Upper lobe of right lung (tissue), 1 donor: ENCODE results near the gene OLFM3. TPM values are rescaled to one million over a fixed set of nuclear protein-coding genes. Genes with fewer than 3 reads are reported as not detected.

Experiments
- ATAC-seq: fragments of 200-7000 bp; cut with Tn5 transposase; one replicate; pipeline ENCODE4 v1.9.1; 2020; ENCODE audit warnings: mild to moderate bottlenecking, moderate library complexity
- DNase-seq: peaks from one replicate; pipeline ENCODE4 v3.0.0-alpha.2; 2020
- H3K27ac ChIP-seq: fragments of 200-600 bp; one replicate; pipeline ENCODE4 v1.8.0; 2022
- H3K27me3 ChIP-seq: fragments of 200-600 bp; one replicate; pipeline ENCODE4 v1.8.0; 2022; ENCODE audit warnings: mild to moderate bottlenecking
- H3K36me3 ChIP-seq: fragments of 200-600 bp; one replicate; pipeline ENCODE4 v1.8.0; 2022
- H3K4me1 ChIP-seq: fragments of 200-600 bp; one replicate; pipeline ENCODE4 v1.8.0; 2022
- H3K4me3 ChIP-seq: fragments of 200-600 bp; one replicate; pipeline ENCODE4 v1.8.0; 2022; ENCODE audit warnings: mild to moderate bottlenecking
- H3K9me3 ChIP-seq: fragments of 200-600 bp; one replicate; pipeline ENCODE4 v1.8.0; 2022
- CTCF ChIP-seq: fragments of 200-600 bp; IDR thresholded peaks from one replicate; pipeline ENCODE4 v1.8.0; 2022; ENCODE audit warnings: antibody characterized with exemption
- intact Hi-C: fragments of 100-400 bp; cut with DNase I; formaldehyde crosslinking; loops from one replicate; pipeline ENCODE4 v1.11.0; 2022
- total RNA-seq: library from RNA; stranded (reverse); fragmentation: NEBNext Ultra II Directional; extraction: Animal tissue kit (Norgen Biotek cat#: 25700); gene quantifications from one replicate; pipeline ENCODE4 v1.2.1, GENCODE V29; 2021
- donor health status: DM: no; HTN: yes; CAD: no; lungs with severe emphysema.

OLFM3 gene
- total RNA-seq, 1 donor from 2014 or later = not detected

GRCh38 chr1:101769520-101769919, 227.2 kb downstream of the OLFM3 start:
- ATAC-seq (peak; percentile 41), DNase-seq (no peak)
- Histone ChIP-seq H3K36me3 (no peaks in the 10 kb centered on the region), H3K4me3 (no peak overlapping the region), H3K9me3 (no peaks in the 10 kb centered on the region), H3K27ac (no peak overlapping the region), H3K4me1 (no peaks in the 10 kb centered on the region), H3K27me3 (no peaks in the 10 kb centered on the region)
- intact Hi-C loops = no loop called here
- peak; percentile 33 for TF ChIP-seq CTCF

- intact Hi-C loops = no loop called here
- H3K9me3 ChIP-seq = no peaks in the 10 kb centered on the region
- DNase-seq = no peak
- no peak overlapping the region for H3K27ac ChIP-seq
- no peak for TF ChIP-seq CTCF
- ATAC-seq = no peak
- no peaks in the 10 kb centered on the region for H3K27me3 ChIP-seq
- H3K4me3 ChIP-seq = no peak overlapping the region
- no peaks in the 10 kb centered on the region for H3K4me1 ChIP-seq
- no peaks in the 10 kb centered on the region for H3K36me3 ChIP-seq
These were observed 238.7 kb downstream of the OLFM3 start for GRCh38 chr1:101757985-101758384.

GRCh38 chr1:101756411-101756810, 240.3 kb downstream of the OLFM3 start:
- intact Hi-C loops = no loop called here
- H3K27ac ChIP-seq = no peak overlapping the region
- no peak for ATAC-seq

More at GRCh38 chr1:101756411-101756810, 240.3 kb downstream of the OLFM3 start:
- no peaks in the 10 kb centered on the region for H3K36me3 ChIP-seq
- H3K4me3 ChIP-seq = no peak overlapping the region
- no peaks in the 10 kb centered on the region for H3K9me3 ChIP-seq
- no peaks in the 10 kb centered on the region for H3K4me1 ChIP-seq
- H3K27me3 ChIP-seq = no peaks in the 10 kb centered on the region
- no peak for TF ChIP-seq CTCF
- DNase-seq = no peak
